A673 (cell line): ENCODE results near the gene UGT1A8. TPM values are rescaled to one million over a fixed set of nuclear protein-coding genes. Genes with fewer than 3 reads are reported as not detected.

Experiments
- BruUV-seq: library from RNA; stranded (reverse); fragments of 400-500 nt; replicated peaks from 2 replicates; lab custom pipeline; 2021; lab: Mats Ljungman, UMichigan
- CTCF ChIA-PET: fragments of 300-600 bp; sonication (Branson Sonifier 250); formaldehyde crosslinking; loops from one replicate; lab custom pipeline; 2022; ENCODE audit warnings: antibody characterized with exemption; lab: Charles Lee
- POLR2A ChIA-PET: fragments of 300-600 bp; sonication (Branson Sonifier 250); formaldehyde crosslinking; loops from one replicate; lab custom pipeline; 2022; ENCODE audit warnings: antibody characterized with exemption; ENCODE audit not compliant: low non-redundant PET; lab: Charles Lee
- DNase-seq: peaks from one replicate; pipeline ENCODE4 v3.0.0-alpha.2; 2015; ENCODE audit warnings: low spot score
- H3K27ac ChIP-seq: fragments of 200-600 bp; sonication (generic); 2 replicates; pipeline ENCODE4 v1.5.1; 2016; ENCODE audit warnings: mixed run types, low read depth, mild to moderate bottlenecking, mixed read lengths, antibody characterized with exemption, low read length; ENCODE audit not compliant: poor library complexity, severe bottlenecking
- H3K27me3 ChIP-seq: fragments of 200-600 bp; sonication (generic); replicated peaks from 2 replicates; pipeline ENCODE4 v1.6.1; 2017; ENCODE audit warnings: mixed run types, low read depth, mild to moderate bottlenecking, mixed read lengths, antibody characterized with exemption, low read length; ENCODE audit not compliant: insufficient read depth, poor library complexity
- H3K36me3 ChIP-seq: fragments of 200-600 bp; sonication (generic); 2 replicates; pipeline ENCODE4 v1.6.1; 2016; ENCODE audit warnings: mixed run types, mild to moderate bottlenecking, mixed read lengths, antibody characterized with exemption, low read length; ENCODE audit not compliant: insufficient read depth, poor library complexity, severe bottlenecking
- H3K4me1 ChIP-seq: fragments of 200-600 bp; sonication (generic); 2 replicates; pipeline ENCODE4 v1.6.1; 2017; ENCODE audit warnings: mixed run types, mild to moderate bottlenecking, mixed read lengths, antibody characterized with exemption, low read length; ENCODE audit not compliant: insufficient read depth, poor library complexity, severe bottlenecking
- H3K4me3 ChIP-seq: fragments of 200-600 bp; sonication (generic); 2 replicates; pipeline ENCODE4 v1.5.1; 2016; ENCODE audit warnings: low read depth, mixed run types, mild to moderate bottlenecking, mixed read lengths, low read length; ENCODE audit not compliant: poor library complexity, severe bottlenecking
- H3K9me3 ChIP-seq: fragments of 200-600 bp; sonication (generic); 2 replicates; pipeline ENCODE4 v1.6.1; 2016; ENCODE audit warnings: mixed run types, low read depth, mild to moderate bottlenecking, mixed read lengths, antibody characterized with exemption, low read length; ENCODE audit not compliant: poor library complexity, severe bottlenecking
- CTCF ChIP-seq: fragments of 300-800, 200-600 bp; sonication (generic); conservative IDR thresholded peaks from 2 replicates; pipeline ENCODE4 v1.5.1; 2017; ENCODE audit warnings: low read depth, mild to moderate bottlenecking, antibody characterized with exemption, low read length, moderate library complexity, mixed read lengths
- EZH2 ChIP-seq: fragments of 200-600 bp; sonication (generic); IDR thresholded peaks from 2 replicates; pipeline ENCODE4 v1.6.1; 2017; ENCODE audit warnings: borderline replicate concordance, low read depth, mild to moderate bottlenecking, mixed read lengths, antibody characterized with exemption, low read length; ENCODE audit not compliant: poor library complexity, severe bottlenecking
- intact Hi-C: fragments of 100-400 bp; cut with micrococcal nuclease; formaldehyde crosslinking; loops from one replicate; pipeline ENCODE4 v1.10.0; 2022; ENCODE audit not compliant: unreplicated experiment
- total RNA-seq: library from RNA; stranded (reverse); gene quantifications from 2 replicates; pipeline ENCODE4 v1.2.3, GENCODE V29; 2021

Gene UGT1A8
- total RNA-seq, 1 experiment from 2014 or later = not detected

- no peaks in the 10 kb centered on the region for H3K9me3 ChIP-seq
- DNase-seq = no peak
These were observed 172.1 kb downstream of the UGT1A8 start for GRCh38 chr2:233789554-233789953.

GRCh38 chr2:233791151-233791882 lies 173.9 kb downstream of the UGT1A8 start:
- Histone ChIP-seq H3K27ac (no peak overlapping the region), H3K4me1 (no peaks in the 10 kb centered on the region), H3K9me3 (no peaks in the 10 kb centered on the region), H3K36me3 (no peaks in the 10 kb centered on the region), H3K4me3 (no peak overlapping the region), H3K27me3 (no peaks in the 10 kb centered on the region)
- ChIA-PET CTCF (no interaction called here), POLR2A (no interaction called here)
- intact Hi-C loops = no loop called here
- no peak for TF ChIP-seq CTCF
- no peak for TF ChIP-seq EZH2
- DNase-seq = no peak
- no TSS peak for BruUV-seq

More at GRCh38 chr2:233789554-233789953, 172.1 kb downstream of the UGT1A8 start:
- Histone ChIP-seq H3K4me3 (no peak overlapping the region), H3K27ac (no peak overlapping the region), H3K27me3 (no peaks in the 10 kb centered on the region), H3K36me3 (no peaks in the 10 kb centered on the region), H3K4me1 (no peaks in the 10 kb centered on the region)
- no TSS peak for BruUV-seq
- CTCF ChIA-PET = no interaction called here
- POLR2A ChIA-PET = no interaction called here
- TF ChIP-seq EZH2 (no peak), CTCF (no peak)
- intact Hi-C loops = no loop called here

GRCh38 chr2:233791883-233792329 lies 174.5 kb downstream of the UGT1A8 start:
- Histone ChIP-seq H3K4me3 (no peak overlapping the region), H3K4me1 (no peaks in the 10 kb centered on the region), H3K36me3 (no peaks in the 10 kb centered on the region), H3K27me3 (no peaks in the 10 kb centered on the region), H3K9me3 (no peaks in the 10 kb centered on the region), H3K27ac (no peak overlapping the region)
- ChIA-PET POLR2A (no interaction called here), CTCF (no interaction called here)
- no TSS peak for BruUV-seq
- TF ChIP-seq CTCF = no peak
- TF ChIP-seq EZH2 = no peak
- DNase-seq = no peak
- intact Hi-C loops = no loop called here
